Measurements from ENCODE around the gene NEO1. TPM values are rescaled to one million over a fixed set of nuclear protein-coding genes. Genes with fewer than 3 reads are reported as not detected.
"Not testable (repeated sequence)": the region's sequence is repeated elsewhere in the genome, so short reads cannot be mapped to it uniquely, and the experiment has no call there.

NEO1 gene
- total RNA-seq, 8 experiments from 2014 or later: 21.5 to 98.0 (median 48.5) TPM

- ATAC-seq (replicated peaks in 6 of 8); H3K4me1 ChIP-seq (replicated peaks in 1 of 2); H3K4me3 ChIP-seq; H3K27ac ChIP-seq; in situ Hi-C loops (cut with MboI; ENCODE audit: low pct_unique_long_range_greater_than_20kb in 2 of 9, low sequenced_read_pairs in 9 of 9, unreplicated experiment in 9 of 9): not testable (repeated sequence)
- WGBS, 10 experiments: no CpG with 5 or more reads among the region's 1 CpG
Measured at GRCh38 chr15:73166711-73167110, 114.4 kb downstream of the NEO1 start.

GRCh38 chr15:73168487-73168886, 116.2 kb downstream of the NEO1 start:
- Histone ChIP-seq H3K27ac (no peak overlapping the region), H3K4me1 (replicated peaks in 1 of 2) (no peaks in the 10 kb centered on the region), H3K4me3 (no peak overlapping the region)
- 85 to 100% (median 100%) methylated on average over 2 to 3 of the region's 3 CpGs; no CpG with 5 or more reads in 7 of the 10 experiments for WGBS, 10 experiments
- in situ Hi-C loops (cut with MboI; ENCODE audit: low pct_unique_long_range_greater_than_20kb in 2 of 9, low sequenced_read_pairs in 9 of 9, unreplicated experiment in 9 of 9): no loop called here
- ATAC-seq (replicated peaks in 6 of 8): no peak

GRCh38 chr15:73171711-73172110, 119.4 kb downstream of the NEO1 start:
- WGBS, 10 experiments: 63 to 100% (median 94%) methylated on average over 1 to 7 of the region's 9 CpGs; no CpG with 5 or more reads in 2 of the 10 experiments
- Histone ChIP-seq H3K4me3 (no peak overlapping the region), H3K27ac (no peak overlapping the region), H3K4me1 (replicated peaks in 1 of 2) (no peaks in the 10 kb centered on the region)
- in situ Hi-C loops (cut with MboI; ENCODE audit: low pct_unique_long_range_greater_than_20kb in 2 of 9, low sequenced_read_pairs in 9 of 9, unreplicated experiment in 9 of 9): no loop called here
- no peak for ATAC-seq (replicated peaks in 6 of 8)

GRCh38 chr15:73172508-73172907, 120.2 kb downstream of the NEO1 start:
- Histone ChIP-seq H3K27ac (no peak overlapping the region), H3K4me1 (replicated peaks in 1 of 2) (no peaks in the 10 kb centered on the region), H3K4me3 (no peak overlapping the region)
- in situ Hi-C loops (cut with MboI; ENCODE audit: low pct_unique_long_range_greater_than_20kb in 2 of 9, low sequenced_read_pairs in 9 of 9, unreplicated experiment in 9 of 9): no loop called here
- ATAC-seq (replicated peaks in 6 of 8): no peak

GRCh38 chr15:73174171-73174570, 121.9 kb downstream of the NEO1 start:
- Histone ChIP-seq H3K27ac (no peak overlapping the region), H3K4me1 (replicated peaks in 1 of 2) (no peaks in the 10 kb centered on the region), H3K4me3 (no peak overlapping the region)
- in situ Hi-C loops (cut with MboI; ENCODE audit: low pct_unique_long_range_greater_than_20kb in 2 of 9, low sequenced_read_pairs in 9 of 9, unreplicated experiment in 9 of 9): no loop called here
- no peak for ATAC-seq (replicated peaks in 6 of 8)
- WGBS, 10 experiments: 100% methylated on average over 1 of the region's 1 CpG; no CpG with 5 or more reads in 8 of the 10 experiments

GRCh38 chr15:73175382-73175781, 123.1 kb downstream of the NEO1 start:
- no peak for ATAC-seq (replicated peaks in 6 of 8)
- WGBS, 10 experiments: 17 to 92% (median 47%) methylated on average over 1 to 3 of the region's 3 CpGs; no CpG with 5 or more reads in 1 of the 10 experiments
- H3K4me3 ChIP-seq: no peak overlapping the region
- no peaks in the 10 kb centered on the region for H3K4me1 ChIP-seq (replicated peaks in 1 of 2)
- in situ Hi-C loops (cut with MboI; ENCODE audit: low pct_unique_long_range_greater_than_20kb in 2 of 9, low sequenced_read_pairs in 9 of 9, unreplicated experiment in 9 of 9): no loop called here
- no peak overlapping the region for H3K27ac ChIP-seq

GRCh38 chr15:73176598-73176997, 124.3 kb downstream of the NEO1 start:
- Histone ChIP-seq H3K4me3 (no peak overlapping the region), H3K4me1 (replicated peaks in 1 of 2) (no peaks in the 10 kb centered on the region), H3K27ac (no peak overlapping the region)
- 14 to 100% (median 93%) methylated on average over 1 to 2 of the region's 2 CpGs; no CpG with 5 or more reads in 3 of the 10 experiments for WGBS, 10 experiments
- no peak for ATAC-seq (replicated peaks in 6 of 8)
- in situ Hi-C loops (cut with MboI; ENCODE audit: low pct_unique_long_range_greater_than_20kb in 2 of 9, low sequenced_read_pairs in 9 of 9, unreplicated experiment in 9 of 9): no loop called here

GRCh38 chr15:73183071-73183470, 130.8 kb downstream of the NEO1 start:
- Histone ChIP-seq H3K4me3 (no peak overlapping the region), H3K27ac (no peak overlapping the region), H3K4me1 (replicated peaks in 1 of 2) (no peaks in the 10 kb centered on the region)
- ATAC-seq (replicated peaks in 6 of 8): no peak
- 50 to 100% (median 85%) methylated on average over 1 to 3 of the region's 3 CpGs; no CpG with 5 or more reads in 3 of the 10 experiments for WGBS, 10 experiments
- in situ Hi-C loops (cut with MboI; ENCODE audit: low pct_unique_long_range_greater_than_20kb in 2 of 9, low sequenced_read_pairs in 9 of 9, unreplicated experiment in 9 of 9): no loop called here

GRCh38 chr15:73190189-73190601, 137.9 kb downstream of the NEO1 start:
- in situ Hi-C loops (cut with MboI; ENCODE audit: low pct_unique_long_range_greater_than_20kb in 2 of 9, low sequenced_read_pairs in 9 of 9, unreplicated experiment in 9 of 9): no loop called here
- H3K27ac ChIP-seq: no peak overlapping the region
- WGBS, 10 experiments: 9 to 100% (median 80%) methylated on average over 1 to 2 of the region's 2 CpGs; no CpG with 5 or more reads in 1 of the 10 experiments

GRCh38 chr15:73195166-73195565, 142.9 kb downstream of the NEO1 start:
- ATAC-seq (replicated peaks in 6 of 8): no peak
- 75 to 100% (median 94%) methylated on average over 1 of the region's 1 CpG; no CpG with 5 or more reads in 1 of the 10 experiments for WGBS, 10 experiments
- H3K4me3 ChIP-seq: no peak overlapping the region
- no peaks in the 10 kb centered on the region for H3K4me1 ChIP-seq (replicated peaks in 1 of 2)
- in situ Hi-C loops (cut with MboI; ENCODE audit: low pct_unique_long_range_greater_than_20kb in 2 of 9, low sequenced_read_pairs in 9 of 9, unreplicated experiment in 9 of 9): no loop called here
- H3K27ac ChIP-seq: no peak overlapping the region

More at GRCh38 chr15:73190189-73190601, 137.9 kb downstream of the NEO1 start:
- H3K4me3 ChIP-seq: no peak overlapping the region
- ATAC-seq (replicated peaks in 6 of 8): peak in 2 of 8 experiments; percentile 38 to 53
- no peaks in the 10 kb centered on the region for H3K4me1 ChIP-seq (replicated peaks in 1 of 2)

- Histone ChIP-seq H3K4me1 (replicated peaks in 1 of 2) (no peaks in the 10 kb centered on the region), H3K27ac (no peak overlapping the region), H3K4me3 (no peak overlapping the region)
- in situ Hi-C loops (cut with MboI; ENCODE audit: low pct_unique_long_range_greater_than_20kb in 2 of 9, low sequenced_read_pairs in 9 of 9, unreplicated experiment in 9 of 9): no loop called here
- 40 to 100% (median 86%) methylated on average over 1 to 2 of the region's 2 CpGs; no CpG with 5 or more reads in 1 of the 10 experiments for WGBS, 10 experiments
- ATAC-seq (replicated peaks in 6 of 8): no peak
Measured at GRCh38 chr15:73196113-73196512, 143.8 kb downstream of the NEO1 start.

- WGBS, 10 experiments: 50 to 100% (median 100%) methylated on average over 1 to 2 of the region's 2 CpGs; no CpG with 5 or more reads in 3 of the 10 experiments
- Histone ChIP-seq H3K4me1 (replicated peaks in 1 of 2) (no peaks in the 10 kb centered on the region), H3K27ac (no peak overlapping the region), H3K4me3 (no peak overlapping the region)
- no peak for ATAC-seq (replicated peaks in 6 of 8)
- in situ Hi-C loops (cut with MboI; ENCODE audit: low pct_unique_long_range_greater_than_20kb in 2 of 9, low sequenced_read_pairs in 9 of 9, unreplicated experiment in 9 of 9): no loop called here
Measured at GRCh38 chr15:73200339-73200738, 148.1 kb downstream of the NEO1 start.

- in situ Hi-C loops (cut with MboI; ENCODE audit: low pct_unique_long_range_greater_than_20kb in 2 of 9, low sequenced_read_pairs in 9 of 9, unreplicated experiment in 9 of 9): no loop called here
- no peak overlapping the region for H3K27ac ChIP-seq
- no peak for ATAC-seq (replicated peaks in 6 of 8)
- no peak overlapping the region for H3K4me3 ChIP-seq
- WGBS, 10 experiments: 73 to 100% (median 95%) methylated on average over 1 to 2 of the region's 2 CpGs
- no peaks in the 10 kb centered on the region for H3K4me1 ChIP-seq (replicated peaks in 1 of 2)
Measured at GRCh38 chr15:73210630-73211029, 158.4 kb downstream of the NEO1 start.

GRCh38 chr15:73212424-73212823, 160.2 kb downstream of the NEO1 start:
- no peak overlapping the region for H3K27ac ChIP-seq
- no peak overlapping the region for H3K4me3 ChIP-seq
- WGBS, 10 experiments: 0 to 100% (median 70%) methylated on average over 1 of the region's 1 CpG; no CpG with 5 or more reads in 3 of the 10 experiments
- no peak for ATAC-seq (replicated peaks in 6 of 8)
- H3K4me1 ChIP-seq (replicated peaks in 1 of 2): no peaks in the 10 kb centered on the region
- in situ Hi-C loops (cut with MboI; ENCODE audit: low pct_unique_long_range_greater_than_20kb in 2 of 9, low sequenced_read_pairs in 9 of 9, unreplicated experiment in 9 of 9): no loop called here
